ENCODE measurements around the gene CKS1B. TPM values are rescaled to one million over a fixed set of nuclear protein-coding genes. Genes with fewer than 3 reads are reported as not detected.

CKS1B gene
- total RNA-seq, 1 donor = 68.2 TPM

- TF ChIP-seq CTCF (IDR thresholded peaks at IDR 0.05; ENCODE audit: insufficient read depth, low read depth, low read length) = no peak
Measured at GRCh38 chr1:154940651-154941194, 33.8 kb upstream of the CKS1B start.

GRCh38 chr1:154941333-154942013 is 33.0 kb upstream of the CKS1B start:
- DNase-seq (ENCODE audit: low read depth) = peak; percentile 5
- no peak overlapping the region for H3K4me3 ChIP-seq (ENCODE audit: low read depth, low read length)
- TF ChIP-seq CTCF (IDR thresholded peaks at IDR 0.05; ENCODE audit: insufficient read depth, low read depth, low read length) = no peak

More at GRCh38 chr1:154940651-154941194, 33.8 kb upstream of the CKS1B start:
- no peak overlapping the region for H3K4me3 ChIP-seq (ENCODE audit: low read depth, low read length)
- no peak for DNase-seq (ENCODE audit: low read depth)

GRCh38 chr1:154943649-154944400 is 30.7 kb upstream of the CKS1B start:
- TF ChIP-seq CTCF (IDR thresholded peaks at IDR 0.05; ENCODE audit: insufficient read depth, low read depth, low read length) = peak; percentile 77

GRCh38 chr1:154944401-154945159 is 29.9 kb upstream of the CKS1B start:
- DNase-seq (ENCODE audit: low read depth) = no peak
- no peak overlapping the region for H3K4me3 ChIP-seq (ENCODE audit: low read depth, low read length)

More at GRCh38 chr1:154943649-154944400, 30.7 kb upstream of the CKS1B start:
- H3K4me3 ChIP-seq (ENCODE audit: low read depth, low read length) = no peak overlapping the region
- DNase-seq (ENCODE audit: low read depth) = peak; percentile 45

GRCh38 chr1:154945160-154945961 is 29.1 kb upstream of the CKS1B start:
- no peak for DNase-seq (ENCODE audit: low read depth)
- no peak overlapping the region for H3K4me3 ChIP-seq (ENCODE audit: low read depth, low read length)
- no peak for TF ChIP-seq CTCF (IDR thresholded peaks at IDR 0.05; ENCODE audit: insufficient read depth, low read depth, low read length)

More at GRCh38 chr1:154944401-154945159, 29.9 kb upstream of the CKS1B start:
- TF ChIP-seq CTCF (IDR thresholded peaks at IDR 0.05; ENCODE audit: insufficient read depth, low read depth, low read length) = no peak

All from fibroblast of villous mesenchyme (primary cell).